OCI-LY7 (cell line): ENCODE results near the gene SEMA5A. TPM values are rescaled to one million over a fixed set of nuclear protein-coding genes. Genes with fewer than 3 reads are reported as not detected.
A peak's percentile ranks its signal among the peaks of the same experiment; 100 is the strongest.

Experiments used
- BruUV-seq: library from RNA; stranded (reverse); fragments of 400-500 nt; replicated peaks from 2 replicates; lab custom pipeline; 2021; lab: Mats Ljungman, UMichigan
- CTCF ChIA-PET: fragments of 300-600 bp; sonication (Branson Sonifier 250); formaldehyde crosslinking; loops from one replicate; lab custom pipeline; 2022; ENCODE audit warnings: antibody characterized with exemption; ENCODE audit not compliant: unreplicated experiment; lab: Charles Lee
- POLR2A ChIA-PET: fragments of 300-600 bp; sonication (Branson Sonifier 250); formaldehyde crosslinking; loops from one replicate; lab custom pipeline; 2022; ENCODE audit warnings: antibody characterized with exemption; lab: Charles Lee
- DNase-seq: peaks from one replicate; pipeline ENCODE4 v3.0.0-alpha.2; 2015; ENCODE audit warnings: low spot score
- H2AFZ ChIP-seq: fragments of 200-600 bp; sonication (generic), shearing (Covaris generic); 2 replicates; pipeline ENCODE4 v1.6.1; 2014; ENCODE audit warnings: mild to moderate bottlenecking, antibody characterized with exemption, low read length, moderate library complexity
- H3K27ac ChIP-seq: fragments of 200-600 bp; sonication (generic); 2 replicates; pipeline ENCODE4 v1.5.1; 2014; ENCODE audit warnings: mixed run types, low read depth, mild to moderate bottlenecking, moderate library complexity, low read length, inconsistent platforms; ENCODE audit not compliant: poor library complexity, severe bottlenecking
- H3K36me3 ChIP-seq: fragments of 200-600 bp; sonication (generic); 2 replicates; pipeline ENCODE4 v1.6.1; 2014; ENCODE audit warnings: mild to moderate bottlenecking, antibody characterized with exemption, low read length, moderate library complexity, mixed read lengths; ENCODE audit not compliant: insufficient read depth
- H3K4me1 ChIP-seq: fragments of 200-600 bp; sonication (generic); 2 replicates; pipeline ENCODE4 v1.5.1; 2014; ENCODE audit warnings: mild to moderate bottlenecking, low read length; ENCODE audit not compliant: insufficient read depth, poor library complexity, severe bottlenecking
- H3K4me2 ChIP-seq: fragments of 200-600 bp; sonication (generic); 2 replicates; pipeline ENCODE4 v1.6.1; 2014; ENCODE audit warnings: mild to moderate bottlenecking, low read length
- H3K4me3 ChIP-seq: fragments of 200-600 bp; sonication (generic); 2 replicates; pipeline ENCODE4 v1.5.1; 2014; ENCODE audit warnings: mild to moderate bottlenecking, low read depth, low read length; ENCODE audit not compliant: poor library complexity, severe bottlenecking
- H3K79me2 ChIP-seq: fragments of 200-600 bp; sonication (generic); 2 replicates; pipeline ENCODE4 v1.6.1; 2016; ENCODE audit warnings: low read depth, mild to moderate bottlenecking, low read length, moderate library complexity, mixed read lengths; ENCODE audit not compliant: insufficient read depth
- H3K9me2 ChIP-seq: fragments of 200-600 bp; sonication (generic); 2 replicates; pipeline ENCODE4 v1.6.1; 2016; ENCODE audit warnings: mild to moderate bottlenecking, low read length, mixed read lengths; ENCODE audit not compliant: insufficient read depth
- H3K9me3 ChIP-seq: fragments of 200-600 bp; sonication (generic); 2 replicates; pipeline ENCODE4 v1.6.1; 2014; ENCODE audit warnings: mild to moderate bottlenecking, mixed run types, low read length, mixed read lengths
- H4K20me1 ChIP-seq: fragments of 200-600 bp; sonication (generic); 2 replicates; pipeline ENCODE4 v1.6.1; 2014; ENCODE audit warnings: mild to moderate bottlenecking, antibody characterized with exemption, low read length, moderate library complexity, mixed read lengths; ENCODE audit not compliant: insufficient read depth
- CTCF ChIP-seq: fragments of 200-600 bp; sonication (generic); conservative IDR thresholded peaks from 2 replicates; pipeline ENCODE4 v1.5.1; 2014; ENCODE audit warnings: mild to moderate bottlenecking, antibody characterized with exemption, low read length, moderate library complexity, mixed read lengths
- EZH2phosphoT487 ChIP-seq: fragments of 200-600 bp; sonication (generic); IDR thresholded peaks from 2 replicates; pipeline ENCODE4 v1.6.1; 2018; ENCODE audit warnings: low read depth, borderline replicate concordance, mild to moderate bottlenecking, mixed run types, antibody characterized with exemption, low read length, moderate library complexity, mixed read lengths
- intact Hi-C: fragments of 100-400 bp; cut with micrococcal nuclease; formaldehyde crosslinking; loops from one replicate; pipeline ENCODE4 v1.10.0; 2022; ENCODE audit not compliant: unreplicated experiment
- total RNA-seq, 2 experiments: library from RNA; depleted of rRNA in 1 of 2; stranded (reverse); fragments of >200 nt in 1 of 2; shearing (Covaris generic) in 1 of 2; gene quantifications; 2 replicates each; pipeline ENCODE4 v1.2.3, GENCODE V29; 2014 to 2022

The SEMA5A gene
- total RNA-seq, 2 experiments from 2014 or later, result not detected

GRCh38 chr5:9339206-9339818 is 206.6 kb downstream of the SEMA5A start:
- Histone ChIP-seq H3K79me2 (no peaks in the 10 kb centered on the region), H2AFZ (0 out of 2 replicates have a peak overlapping the region, but pooled peaks have one; percentile 51), H3K4me2 (no peak overlapping the region), H4K20me1 (no peaks in the 10 kb centered on the region), H3K36me3 (no peaks in the 10 kb centered on the region), H3K4me1 (no peaks in the 10 kb centered on the region), H3K9me3 (no peaks in the 10 kb centered on the region), H3K9me2 (0 out of 2 replicates have a peak, but pooled peaks cover 3% of the 10 kb centered on the region), H3K27ac (no peak overlapping the region), H3K4me3 (no peak overlapping the region)
- ChIA-PET CTCF (no interaction called here), POLR2A (no interaction called here)
- intact Hi-C loops, result no loop called here
- no TSS peak for BruUV-seq
- DNase-seq, result peak; percentile 7
- TF ChIP-seq CTCF (peak; percentile 68), EZH2phosphoT487 (no peak)

- intact Hi-C loops, result no loop called here
- Histone ChIP-seq H3K27ac (no peak overlapping the region), H2AFZ (0 out of 2 replicates have a peak overlapping the region, but pooled peaks have one; percentile 51), H3K4me2 (no peak overlapping the region), H3K4me3 (no peak overlapping the region), H3K79me2 (no peaks in the 10 kb centered on the region), H3K4me1 (no peaks in the 10 kb centered on the region), H4K20me1 (no peaks in the 10 kb centered on the region), H3K9me3 (no peaks in the 10 kb centered on the region), H3K36me3 (no peaks in the 10 kb centered on the region), H3K9me2 (0 out of 2 replicates have a peak, but pooled peaks cover 3% of the 10 kb centered on the region)
- ChIA-PET POLR2A (no interaction called here), CTCF (interaction anchor here (0.6 kb wide), 1 partner anchor 164 kb away, joined by 3 read pairs; no protein-coding TSS in a partner anchor)
- TF ChIP-seq EZH2phosphoT487, result no peak
- TF ChIP-seq CTCF, result no peak
- BruUV-seq, result no TSS peak
- DNase-seq, result no peak
These were observed 207.1 kb downstream of the SEMA5A start for GRCh38 chr5:9338796-9339195.
